Measurements from ENCODE around the gene CIP2A. TPM values are rescaled to one million over a fixed set of nuclear protein-coding genes. Genes with fewer than 3 reads are reported as not detected.

CIP2A gene
- total RNA-seq, 6 experiments from 2014 or later: 11.6 to 29.8 (median 26.5) TPM

DNA sequence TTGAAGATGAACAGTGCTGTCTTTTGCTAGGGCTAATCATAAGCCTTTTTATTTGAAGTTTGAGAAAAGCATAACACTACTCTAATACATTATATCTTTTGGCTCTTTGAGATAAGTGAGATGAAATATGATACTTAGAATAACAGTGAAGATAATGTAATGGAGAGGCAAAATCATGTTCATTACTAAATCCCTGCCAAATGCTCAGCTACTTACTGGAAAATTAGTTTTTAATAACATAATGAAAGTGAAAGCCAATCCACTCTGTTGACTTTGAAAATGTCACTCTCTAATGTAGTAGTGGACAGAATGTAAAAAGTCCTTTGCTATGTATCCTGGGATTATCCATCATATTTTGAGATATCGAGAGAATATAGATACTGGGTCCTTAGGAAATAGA, 43.0 kb downstream of the CIP2A start:
- Mint-ChIP-seq H3K27me3 (ENCODE audit: insufficient read depth) (no peaks in the 10 kb centered on the region), H3K36me3 (ENCODE audit: low read depth) (peaks cover 23% of the 10 kb centered on the region), H3K4me3 (0 out of 2 replicates have a peak overlapping the region, but pooled peaks have one; percentile 20), H3K9me3 (no peaks in the 10 kb centered on the region), H3K4me1 (ENCODE audit: low read depth) (peaks cover 14% of the 10 kb centered on the region), H3K27ac (peak overlapping the region; percentile 21)
- TF ChIP-seq, protein P1, sequence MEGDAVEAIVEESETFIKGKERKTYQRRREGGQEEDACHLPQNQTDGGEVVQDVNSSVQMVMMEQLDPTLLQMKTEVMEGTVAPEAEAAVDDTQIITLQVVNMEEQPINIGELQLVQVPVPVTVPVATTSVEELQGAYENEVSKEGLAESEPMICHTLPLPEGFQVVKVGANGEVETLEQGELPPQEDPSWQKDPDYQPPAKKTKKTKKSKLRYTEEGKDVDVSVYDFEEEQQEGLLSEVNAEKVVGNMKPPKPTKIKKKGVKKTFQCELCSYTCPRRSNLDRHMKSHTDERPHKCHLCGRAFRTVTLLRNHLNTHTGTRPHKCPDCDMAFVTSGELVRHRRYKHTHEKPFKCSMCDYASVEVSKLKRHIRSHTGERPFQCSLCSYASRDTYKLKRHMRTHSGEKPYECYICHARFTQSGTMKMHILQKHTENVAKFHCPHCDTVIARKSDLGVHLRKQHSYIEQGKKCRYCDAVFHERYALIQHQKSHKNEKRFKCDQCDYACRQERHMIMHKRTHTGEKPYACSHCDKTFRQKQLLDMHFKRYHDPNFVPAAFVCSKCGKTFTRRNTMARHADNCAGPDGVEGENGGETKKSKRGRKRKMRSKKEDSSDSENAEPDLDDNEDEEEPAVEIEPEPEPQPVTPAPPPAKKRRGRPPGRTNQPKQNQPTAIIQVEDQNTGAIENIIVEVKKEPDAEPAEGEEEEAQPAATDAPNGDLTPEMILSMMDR (IDR thresholded peaks at IDR 0.05): no peak
- DNase-seq: no peak

DNA sequence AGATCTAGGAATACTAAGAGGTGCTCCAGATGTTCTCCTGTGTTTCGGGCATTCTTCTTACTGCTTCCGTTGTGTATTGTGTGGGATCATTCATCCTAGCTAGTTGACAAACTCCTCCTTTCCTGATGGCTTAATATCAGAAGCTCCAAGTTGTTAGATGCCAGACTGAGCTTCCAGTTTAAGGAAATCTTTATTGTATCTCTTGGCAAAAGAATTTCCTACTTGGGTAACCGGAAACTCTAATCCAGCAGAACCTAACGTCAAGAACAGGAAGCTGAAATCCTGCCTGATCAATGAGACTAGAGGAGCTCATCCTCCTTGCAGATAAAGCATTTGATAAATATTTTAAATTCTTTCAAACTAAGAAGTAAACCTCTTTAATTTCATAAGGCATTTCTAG, 51.2 kb downstream of the CIP2A start:
- Mint-ChIP-seq H3K27ac (no peak overlapping the region), H3K27me3 (ENCODE audit: insufficient read depth) (no peaks in the 10 kb centered on the region), H3K4me3 (no peak overlapping the region), H3K9me3 (no peaks in the 10 kb centered on the region), H3K36me3 (ENCODE audit: low read depth) (peaks cover 4% of the 10 kb centered on the region; the same call in 1 of the 2 replicates), H3K4me1 (ENCODE audit: low read depth) (no peaks in the 10 kb centered on the region)
- DNase-seq: no peak
- TF ChIP-seq, protein P1 (IDR thresholded peaks at IDR 0.05): no peak

DNA sequence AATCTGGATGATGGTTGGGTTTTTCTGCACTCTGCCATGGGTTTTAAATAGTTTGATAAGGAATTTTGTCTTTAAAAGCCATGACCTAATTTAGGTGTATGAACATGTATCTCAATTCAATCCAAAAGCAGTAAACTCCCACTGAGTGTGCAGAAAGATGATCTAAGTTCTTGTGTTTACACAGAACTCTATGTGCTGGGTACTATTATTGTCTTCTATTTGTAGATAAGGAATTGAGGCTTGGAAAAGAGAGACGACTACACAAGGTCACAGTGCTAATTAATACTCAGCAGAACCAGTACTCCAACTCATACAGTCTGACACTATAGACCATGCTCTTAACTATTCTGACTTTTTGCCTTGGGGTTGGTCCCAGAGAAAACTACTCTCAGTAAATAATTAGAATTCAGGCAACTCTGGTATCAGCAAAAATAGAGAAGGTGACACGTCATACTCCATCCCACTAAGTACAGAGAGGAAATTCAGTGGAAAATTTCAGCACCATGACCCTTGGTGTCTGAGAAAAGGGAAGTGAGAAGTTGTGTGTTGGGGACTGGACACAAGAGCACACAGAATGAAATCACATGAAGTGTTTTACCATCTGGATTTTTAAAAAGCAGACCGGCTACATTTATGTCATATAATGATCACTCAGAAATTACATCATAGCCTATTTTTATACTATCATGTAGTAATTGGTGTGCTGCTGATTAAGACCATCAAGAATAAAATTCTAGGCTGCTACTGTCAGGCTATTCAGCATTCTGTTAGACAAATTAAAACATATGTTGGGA, 60.6 kb downstream of the CIP2A start:
- H3K4me3 Mint-ChIP-seq: no peak overlapping the region
- TF ChIP-seq, protein P1 (IDR thresholded peaks at IDR 0.05): no peak
- no peaks in the 10 kb centered on the region for H3K36me3 Mint-ChIP-seq (ENCODE audit: low read depth)
- DNase-seq: no peak
- H3K27ac Mint-ChIP-seq: no peak overlapping the region
- H3K4me1 Mint-ChIP-seq (ENCODE audit: low read depth): no peaks in the 10 kb centered on the region
- no peaks in the 10 kb centered on the region for H3K9me3 Mint-ChIP-seq
- peaks cover 2% of the 10 kb centered on the region for H3K27me3 Mint-ChIP-seq (ENCODE audit: insufficient read depth)

DNA sequence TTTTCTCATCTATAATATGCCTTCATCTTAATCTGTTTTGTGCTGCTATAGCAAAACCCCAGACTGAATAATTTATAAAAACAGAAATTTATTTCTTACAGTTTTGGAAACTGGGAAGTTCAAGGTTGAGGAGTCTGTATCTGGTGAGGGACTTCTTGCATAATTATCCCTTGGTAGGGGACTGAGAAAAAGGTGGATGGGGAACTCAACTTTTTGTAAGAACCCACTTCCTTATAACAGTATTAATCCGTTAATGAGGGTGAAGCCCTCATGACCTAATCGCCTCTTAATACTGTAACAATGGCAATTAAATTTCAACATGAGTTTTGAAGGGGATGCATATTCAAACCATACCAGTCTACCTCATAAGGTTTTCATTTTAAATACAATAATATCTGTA, 61.4 kb downstream of the CIP2A start:
- no peaks in the 10 kb centered on the region for H3K36me3 Mint-ChIP-seq (ENCODE audit: low read depth)
- no peak overlapping the region for H3K27ac Mint-ChIP-seq
- H3K4me1 Mint-ChIP-seq (ENCODE audit: low read depth): no peaks in the 10 kb centered on the region
- H3K9me3 Mint-ChIP-seq: no peaks in the 10 kb centered on the region
- no peak for DNase-seq
- TF ChIP-seq, protein P1 (IDR thresholded peaks at IDR 0.05): no peak
- H3K27me3 Mint-ChIP-seq (ENCODE audit: insufficient read depth): peaks cover 2% of the 10 kb centered on the region
- no peak overlapping the region for H3K4me3 Mint-ChIP-seq

DNA sequence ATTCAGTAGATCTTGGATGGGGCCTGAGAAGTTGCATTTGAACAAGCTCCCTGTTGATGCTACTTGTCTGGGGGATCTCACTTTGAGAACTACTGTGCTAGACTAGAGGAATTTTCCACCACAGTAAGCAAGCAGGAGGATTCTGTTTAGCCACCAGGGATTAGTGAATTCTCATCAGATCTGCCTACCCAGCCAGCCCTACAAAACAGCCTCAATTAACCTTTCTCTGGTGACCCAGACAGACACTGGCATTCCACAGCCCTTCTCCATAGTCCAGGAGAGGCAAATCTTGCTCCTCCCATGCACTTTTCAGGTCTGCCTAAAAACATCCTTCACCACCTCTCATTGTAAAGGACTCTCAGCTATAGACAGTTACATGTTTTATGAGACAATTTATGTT, 62.1 kb downstream of the CIP2A start:
- TF ChIP-seq, protein P1 (IDR thresholded peaks at IDR 0.05): no peak
- H3K27me3 Mint-ChIP-seq (ENCODE audit: insufficient read depth): peaks cover 2% of the 10 kb centered on the region
- H3K4me3 Mint-ChIP-seq: no peak overlapping the region
- no peaks in the 10 kb centered on the region for H3K9me3 Mint-ChIP-seq
- H3K4me1 Mint-ChIP-seq (ENCODE audit: low read depth): no peaks in the 10 kb centered on the region
- H3K36me3 Mint-ChIP-seq (ENCODE audit: low read depth): no peaks in the 10 kb centered on the region
- H3K27ac Mint-ChIP-seq: no peak overlapping the region
- no peak for DNase-seq

Data from HFFc6 (cell line).